Thoracic aorta (tissue), 2 donors: ENCODE measurements around the gene EP300. TPM values are rescaled to one million over a fixed set of nuclear protein-coding genes. Genes with fewer than 3 reads are reported as not detected.

Experiments used
- ATAC-seq: fragments of 150-250 bp; one replicate; pipeline ENCODE4 v1.8.0; 2017; ENCODE audit warnings: low read depth; ENCODE audit not compliant: insufficient number of reproducible peaks, low FRiP score
- DNase-seq: peaks from one replicate; pipeline ENCODE4 v3.0.0-alpha.2; 2020; ENCODE audit warnings: low spot score
- H3K27ac ChIP-seq, 2 donors: fragments of 200-600 bp; sonication (generic); 1 replicate in 1 of 2; 2 replicates in 1 of 2; pipeline ENCODE4 v1.5.1; 2016; ENCODE audit warnings: mild to moderate bottlenecking in 2 of 2, moderate library complexity in 2 of 2
- H3K27me3 ChIP-seq: fragments of 200-600 bp; sonication (generic); replicated peaks from 2 replicates; pipeline ENCODE4 v1.6.0; 2016; ENCODE audit warnings: mild to moderate bottlenecking; ENCODE audit not compliant: insufficient read depth
- H3K36me3 ChIP-seq: fragments of 200-600 bp; sonication (generic); one replicate; pipeline ENCODE4 v1.5.1; 2016
- H3K4me1 ChIP-seq, 2 donors: fragments of 200-600 bp; sonication (generic); 1 replicate in 1 of 2; 2 replicates in 1 of 2; pipeline versions ENCODE4 v1.5.1 to v1.6.0; 2016; ENCODE audit warnings: low read depth in 2 of 2, mild to moderate bottlenecking in 1 of 2; ENCODE audit not compliant: control insufficient read depth in 1 of 2
- H3K4me3 ChIP-seq: fragments of 200-600 bp; sonication (generic); 2 replicates; pipeline ENCODE4 v1.5.1; 2016; ENCODE audit warnings: mild to moderate bottlenecking
- H3K9me3 ChIP-seq: fragments of 200-600 bp; sonication (generic); 2 replicates; pipeline ENCODE4 v1.5.1; 2016
- CTCF ChIP-seq: fragments of 200-600 bp; sonication (generic); IDR thresholded peaks from one replicate; pipeline ENCODE4 v1.5.1; 2019; ENCODE audit warnings: antibody characterized with exemption
- total RNA-seq, 2 donors: library from RNA; depleted of rRNA; stranded (reverse); fragments of >200 nt; gene quantifications; one replicate each; pipeline versions ENCODE4 v1.1.0 to v1.2.3, GENCODE V29; 2016

Gene EP300
- total RNA-seq, 2 donors from 2014 or later: 59.0 to 114 TPM

GRCh38 chr22:41076857-41077256, 15.5 kb upstream of the EP300 start:
- Histone ChIP-seq H3K9me3 (no peaks in the 10 kb centered on the region), H3K36me3 (no peaks in the 10 kb centered on the region), H3K27me3 (no peaks in the 10 kb centered on the region), H3K4me1 (no peaks in the 10 kb centered on the region), H3K27ac (no peak overlapping the region), H3K4me3 (no peak overlapping the region)
- ATAC-seq: no peak
- DNase-seq: no peak
- TF ChIP-seq CTCF: no peak

GRCh38 chr22:41078931-41079330, 13.5 kb upstream of the EP300 start:
- Histone ChIP-seq H3K36me3 (no peaks in the 10 kb centered on the region), H3K4me1 (no peaks in the 10 kb centered on the region), H3K27ac (no peak overlapping the region), H3K9me3 (no peaks in the 10 kb centered on the region), H3K27me3 (no peaks in the 10 kb centered on the region), H3K4me3 (no peak overlapping the region)
- DNase-seq: no peak
- ATAC-seq: no peak
- no peak for TF ChIP-seq CTCF

- Histone ChIP-seq H3K4me1 (no peaks in the 10 kb centered on the region), H3K27me3 (no peaks in the 10 kb centered on the region), H3K9me3 (no peaks in the 10 kb centered on the region), H3K4me3 (no peak overlapping the region), H3K36me3 (no peaks in the 10 kb centered on the region), H3K27ac (no peak overlapping the region)
- ATAC-seq: no peak
- no peak for DNase-seq
- TF ChIP-seq CTCF: no peak
Observed at GRCh38 chr22:41085842-41086241, 6.5 kb upstream of the EP300 start.

GRCh38 chr22:41091132-41092022, 1.0 kb upstream of the EP300 start:
- H3K27me3 ChIP-seq: no peaks in the 10 kb centered on the region
- DNase-seq (peak; percentile 95), ATAC-seq (peak; percentile 95)
- peak overlapping the region; percentile 86 for H3K4me3 ChIP-seq
- H3K27ac ChIP-seq: peak overlapping the region; percentile 99 to 100
- peaks cover 20 to 31% of the 10 kb centered on the region in 2 donors for H3K4me1 ChIP-seq
- no peaks in the 10 kb centered on the region for H3K9me3 ChIP-seq
- no peak for TF ChIP-seq CTCF
- H3K36me3 ChIP-seq: no peaks in the 10 kb centered on the region

- no peak for ATAC-seq
- peaks cover 28 to 46% of the 10 kb centered on the region in 2 donors for H3K4me1 ChIP-seq
Observed at GRCh38 chr22:41092847-41093411, 537 bp downstream of the EP300 start.

More at GRCh38 chr22:41092847-41093411, 537 bp downstream of the EP300 start:
- Histone ChIP-seq H3K36me3 (no peaks in the 10 kb centered on the region), H3K9me3 (no peaks in the 10 kb centered on the region), H3K4me3 (peak overlapping the region; percentile 86), H3K27ac (peak overlapping the region; percentile 99 to 100), H3K27me3 (no peaks in the 10 kb centered on the region)
- no peak for DNase-seq
- TF ChIP-seq CTCF: no peak
